ENCODE results near the gene CNST.

CNST gene

GRCh38 chr1:246659594-246660140 lies 93.4 kb downstream of the CNST start:
- TF ChIP-seq POLR2A (IDR thresholded peaks at IDR 0.05; ENCODE audit: low read depth, low read length) (no peak), TAF1 (IDR thresholded peaks at IDR 0.05; ENCODE audit: borderline replicate concordance, low read depth, low read length) (no peak), POLR2AphosphoS5 (IDR thresholded peaks at IDR 0.05; ENCODE audit: low read depth, low read length) (no peak)
- DNase-seq (ENCODE audit: insufficient read length) (no peak), FAIRE-seq (no peak)

- TF ChIP-seq POLR2A (IDR thresholded peaks at IDR 0.05; ENCODE audit: low read depth, low read length) (no peak), POLR2AphosphoS5 (IDR thresholded peaks at IDR 0.05; ENCODE audit: low read depth, low read length) (no peak), TAF1 (IDR thresholded peaks at IDR 0.05; ENCODE audit: borderline replicate concordance, low read depth, low read length) (no peak)
- FAIRE-seq: no peak
- DNase-seq (ENCODE audit: insufficient read length): no peak
Observed at GRCh38 chr1:246661451-246661850, 95.2 kb downstream of the CNST start.

GRCh38 chr1:246667773-246668172 lies 101.5 kb downstream of the CNST start:
- FAIRE-seq (no peak), DNase-seq (ENCODE audit: insufficient read length) (no peak)
- no peak for TF ChIP-seq POLR2A (IDR thresholded peaks at IDR 0.05; ENCODE audit: low read depth, low read length)
- no peak for TF ChIP-seq POLR2AphosphoS5 (IDR thresholded peaks at IDR 0.05; ENCODE audit: low read depth, low read length)
- no peak for TF ChIP-seq TAF1 (IDR thresholded peaks at IDR 0.05; ENCODE audit: borderline replicate concordance, low read depth, low read length)

GRCh38 chr1:246669659-246670058 lies 103.4 kb downstream of the CNST start:
- DNase-seq (ENCODE audit: insufficient read length) (no peak), FAIRE-seq (no peak)
- TF ChIP-seq TAF1 (IDR thresholded peaks at IDR 0.05; ENCODE audit: borderline replicate concordance, low read depth, low read length) (no peak), POLR2A (IDR thresholded peaks at IDR 0.05; ENCODE audit: low read depth, low read length) (no peak), POLR2AphosphoS5 (IDR thresholded peaks at IDR 0.05; ENCODE audit: low read depth, low read length) (no peak)

GRCh38 chr1:246674049-246674448 lies 107.8 kb downstream of the CNST start:
- DNase-seq (ENCODE audit: insufficient read length) (no peak), FAIRE-seq (peak; percentile 57)
- TF ChIP-seq TAF1 (IDR thresholded peaks at IDR 0.05; ENCODE audit: borderline replicate concordance, low read depth, low read length) (no peak), POLR2A (IDR thresholded peaks at IDR 0.05; ENCODE audit: low read depth, low read length) (no peak), POLR2AphosphoS5 (IDR thresholded peaks at IDR 0.05; ENCODE audit: low read depth, low read length) (no peak)

- FAIRE-seq (no peak), DNase-seq (ENCODE audit: insufficient read length) (no peak)
- no peak for TF ChIP-seq TAF1 (IDR thresholded peaks at IDR 0.05; ENCODE audit: borderline replicate concordance, low read depth, low read length)
- TF ChIP-seq POLR2A (IDR thresholded peaks at IDR 0.05; ENCODE audit: low read depth, low read length): no peak
- TF ChIP-seq POLR2AphosphoS5 (IDR thresholded peaks at IDR 0.05; ENCODE audit: low read depth, low read length): no peak
Observed at GRCh38 chr1:246677842-246678241, 111.6 kb downstream of the CNST start.

GRCh38 chr1:246678816-246679793 lies 112.8 kb downstream of the CNST start:
- TF ChIP-seq POLR2AphosphoS5 (IDR thresholded peaks at IDR 0.05; ENCODE audit: low read depth, low read length) (no peak), POLR2A (IDR thresholded peaks at IDR 0.05; ENCODE audit: low read depth, low read length) (no peak), TAF1 (IDR thresholded peaks at IDR 0.05; ENCODE audit: borderline replicate concordance, low read depth, low read length) (no peak)
- FAIRE-seq (no peak), DNase-seq (ENCODE audit: insufficient read length) (no peak)

- TF ChIP-seq POLR2AphosphoS5 (IDR thresholded peaks at IDR 0.05; ENCODE audit: low read depth, low read length): no peak
- TF ChIP-seq TAF1 (IDR thresholded peaks at IDR 0.05; ENCODE audit: borderline replicate concordance, low read depth, low read length): no peak
- TF ChIP-seq POLR2A (IDR thresholded peaks at IDR 0.05; ENCODE audit: low read depth, low read length): no peak
- no peak for FAIRE-seq
- no peak for DNase-seq (ENCODE audit: insufficient read length)
Observed at GRCh38 chr1:246679794-246680177, 113.5 kb downstream of the CNST start.

- FAIRE-seq: no peak
- TF ChIP-seq POLR2AphosphoS5 (IDR thresholded peaks at IDR 0.05; ENCODE audit: low read depth, low read length) (no peak), TAF1 (IDR thresholded peaks at IDR 0.05; ENCODE audit: borderline replicate concordance, low read depth, low read length) (no peak)
- no peak for DNase-seq (ENCODE audit: insufficient read length)
Observed at GRCh38 chr1:246680190-246680589, 113.9 kb downstream of the CNST start.

GRCh38 chr1:246680696-246681130 lies 114.5 kb downstream of the CNST start:
- no peak for FAIRE-seq
- no peak for TF ChIP-seq TAF1 (IDR thresholded peaks at IDR 0.05; ENCODE audit: borderline replicate concordance, low read depth, low read length)
- no peak for TF ChIP-seq POLR2A (IDR thresholded peaks at IDR 0.05; ENCODE audit: low read depth, low read length)
- TF ChIP-seq POLR2AphosphoS5 (IDR thresholded peaks at IDR 0.05; ENCODE audit: low read depth, low read length): no peak
- DNase-seq (ENCODE audit: insufficient read length): no peak

- DNase-seq (ENCODE audit: insufficient read length) (no peak), FAIRE-seq (no peak)
Observed at GRCh38 chr1:246681900-246682895, 115.9 kb downstream of the CNST start.

More at GRCh38 chr1:246681900-246682895, 115.9 kb downstream of the CNST start:
- TF ChIP-seq POLR2A (IDR thresholded peaks at IDR 0.05; ENCODE audit: low read depth, low read length) (no peak), TAF1 (IDR thresholded peaks at IDR 0.05; ENCODE audit: borderline replicate concordance, low read depth, low read length) (no peak), POLR2AphosphoS5 (IDR thresholded peaks at IDR 0.05; ENCODE audit: low read depth, low read length) (no peak)
